Skin of body (tissue), 2 donors: Measurements from ENCODE around the gene DGKA. TPM values are rescaled to one million over a fixed set of nuclear protein-coding genes. Genes with fewer than 3 reads are reported as not detected.
"Not testable (repeated sequence)": the region's sequence is repeated elsewhere in the genome, so short reads cannot be mapped to it uniquely, and the experiment has no call there.

Experiments
- DNase-seq: peaks from one replicate; lab custom pipeline; 2025; lab: John Stamatoyannopoulos, UW
- total RNA-seq: library from RNA; depleted of rRNA; stranded (reverse); fragments of >200 nt; gene quantifications from one replicate; pipeline ENCODE4 v1.2.3, GENCODE V29; 2014

Gene DGKA
- 41.4 TPM for total RNA-seq

GRCh38 chr12:55930771-55931316 is at the start of gene DGKA:
DGKA (plus strand) TSS chr12:55931162; CDS start chr12:55936504, 5,342 bp downstream.
- peak; percentile 92 for DNase-seq

GRCh38 chr12:55885113-55885512 is 45.8 kb upstream of the DGKA start:
- no peak for DNase-seq

GRCh38 chr12:55891310-55891709 is 39.7 kb upstream of the DGKA start:
- DNase-seq: no peak

- DNase-seq: no peak
Observed at GRCh38 chr12:55893723-55894122, 37.2 kb upstream of the DGKA start.

GRCh38 chr12:55899082-55899481 is 31.9 kb upstream of the DGKA start:
- DNase-seq: no peak

GRCh38 chr12:55901881-55902490 is 29.0 kb upstream of the DGKA start:
- no peak for DNase-seq

- no peak for DNase-seq
Observed at GRCh38 chr12:55906056-55906455, 24.9 kb upstream of the DGKA start.

- no peak for DNase-seq
Observed at GRCh38 chr12:55908726-55909512, 22.0 kb upstream of the DGKA start.

GRCh38 chr12:55909513-55909884 is 21.5 kb upstream of the DGKA start:
- DNase-seq: no peak

GRCh38 chr12:55912908-55913307 is 18.1 kb upstream of the DGKA start:
- DNase-seq: no peak

- DNase-seq: no peak
Observed at GRCh38 chr12:55915482-55915859, 15.5 kb upstream of the DGKA start.

- not testable (repeated sequence) for DNase-seq
Observed at GRCh38 chr12:55919032-55919431, 11.9 kb upstream of the DGKA start.

GRCh38 chr12:55922126-55922525 is 8.8 kb upstream of the DGKA start:
- no peak for DNase-seq

- not testable (repeated sequence) for DNase-seq
Observed at GRCh38 chr12:55923648-55924047, 7.3 kb upstream of the DGKA start.

- DNase-seq: no peak
Observed at GRCh38 chr12:55925371-55925770, 5.6 kb upstream of the DGKA start.

GRCh38 chr12:55925870-55926737 is 4.9 kb upstream of the DGKA start:
- no peak for DNase-seq

- DNase-seq: peak; percentile 96
Observed at GRCh38 chr12:55926738-55927587, 4.0 kb upstream of the DGKA start.

GRCh38 chr12:55927588-55928502 is 3.1 kb upstream of the DGKA start, which contains the start of gene PYM1:
PYM1 (minus strand) TSS chr12:55927894; CDS start chr12:55927761, 133 bp downstream.
- DNase-seq: peak; percentile 63

- DNase-seq: no peak
Observed at GRCh38 chr12:55929306-55929791, 1.6 kb upstream of the DGKA start.
